ENCODE measurements around the gene PADI1. TPM values are rescaled to one million over a fixed set of nuclear protein-coding genes. Genes with fewer than 3 reads are reported as not detected.

The PADI1 gene
- total RNA-seq, 2 donors from 2014 or later: 1.2 TPM; not detected in 1

DNA sequence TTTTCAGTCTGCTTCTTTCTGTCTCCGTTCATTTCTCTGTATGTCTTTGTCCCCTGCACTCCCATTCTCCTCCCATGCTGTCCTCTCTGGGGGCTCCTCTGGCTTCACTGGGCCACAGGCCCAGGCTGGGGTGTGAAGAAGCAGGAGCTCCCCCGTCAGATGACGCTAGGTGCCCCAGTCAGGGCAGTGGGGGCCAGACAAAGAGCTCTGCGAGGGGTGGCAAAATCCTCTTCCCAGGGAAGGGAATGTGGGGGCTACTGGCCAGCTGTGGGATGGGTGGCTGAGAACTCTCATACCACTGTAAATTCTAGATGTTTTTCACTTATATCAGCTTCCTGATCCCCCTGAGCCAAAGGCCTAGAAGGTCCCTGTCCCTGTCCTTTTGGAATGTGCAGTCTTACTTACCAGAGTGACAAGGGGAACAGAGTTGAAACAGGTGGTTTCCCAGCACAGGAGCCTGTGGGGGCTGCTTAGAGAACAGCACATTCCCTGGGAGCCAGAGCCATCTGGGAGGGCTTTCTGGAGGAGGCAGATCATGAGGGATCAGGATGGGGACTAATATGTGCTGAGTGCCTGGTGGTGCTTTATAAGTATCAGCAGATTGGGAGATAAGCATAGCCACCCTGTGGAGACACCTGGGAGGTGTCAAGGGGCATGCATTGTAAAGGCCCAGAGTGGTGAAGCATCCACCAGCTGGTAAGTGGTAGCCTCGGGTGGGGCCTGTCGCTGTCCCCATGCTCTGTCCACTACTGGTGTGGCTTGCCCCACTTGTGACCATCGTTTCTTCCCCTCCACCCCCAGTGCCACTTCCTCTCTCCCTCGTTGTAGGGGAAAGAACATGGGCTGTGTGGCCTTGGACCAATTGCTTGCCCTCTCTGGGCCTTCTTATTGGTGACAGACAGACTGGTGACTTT is 10.1 kb upstream of the PADI1 start:
- H3K27me3 ChIP-seq (replicated peaks; ENCODE audit: insufficient read depth): no peaks in the 10 kb centered on the region
- no peak overlapping the region for H3K27ac ChIP-seq
- DNase-seq (ENCODE audit: low spot score) (no peak), ATAC-seq (ENCODE audit: insufficient number of reproducible peaks, low FRiP score, low read depth) (no peak)
- H3K4me1 ChIP-seq (ENCODE audit: control insufficient read depth in 1 of 2, low read depth in 2 of 2): no peaks in the 10 kb centered on the region
- H3K4me3 ChIP-seq: no peak overlapping the region
- no peaks in the 10 kb centered on the region for H3K36me3 ChIP-seq
- H3K9me3 ChIP-seq: no peaks in the 10 kb centered on the region
- no peak for TF ChIP-seq CTCF (IDR thresholded peaks at IDR 0.05)

DNA sequence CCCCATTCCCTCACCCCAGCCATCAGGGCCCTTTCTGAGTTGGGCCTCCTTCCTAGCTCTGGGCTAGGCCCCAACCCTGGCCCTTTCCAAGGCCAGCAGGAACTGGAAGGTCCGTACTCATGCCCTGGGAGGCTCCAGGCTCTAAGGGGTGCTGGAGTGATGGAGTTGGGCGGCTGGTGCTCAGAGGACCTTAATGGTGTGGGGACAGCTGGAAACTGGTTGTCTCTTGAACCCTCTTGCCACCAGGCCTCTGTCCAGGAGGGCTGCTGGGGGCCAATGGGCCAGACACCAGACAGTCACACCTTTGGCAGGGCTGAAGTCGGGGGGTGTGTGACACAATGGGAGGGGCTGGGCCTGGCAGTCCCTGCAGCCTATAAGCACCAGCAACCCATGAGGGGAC is 9.2 kb upstream of the PADI1 start:
- Histone ChIP-seq H3K9me3 (no peaks in the 10 kb centered on the region), H3K27me3 (replicated peaks; ENCODE audit: insufficient read depth) (no peaks in the 10 kb centered on the region), H3K4me1 (ENCODE audit: control insufficient read depth in 1 of 2, low read depth in 2 of 2) (no peaks in the 10 kb centered on the region), H3K27ac (no peak overlapping the region), H3K36me3 (no peaks in the 10 kb centered on the region), H3K4me3 (no peak overlapping the region)
- no peak for ATAC-seq (ENCODE audit: insufficient number of reproducible peaks, low FRiP score, low read depth)
- DNase-seq (ENCODE audit: low spot score): no peak
- no peak for TF ChIP-seq CTCF (IDR thresholded peaks at IDR 0.05)

DNA sequence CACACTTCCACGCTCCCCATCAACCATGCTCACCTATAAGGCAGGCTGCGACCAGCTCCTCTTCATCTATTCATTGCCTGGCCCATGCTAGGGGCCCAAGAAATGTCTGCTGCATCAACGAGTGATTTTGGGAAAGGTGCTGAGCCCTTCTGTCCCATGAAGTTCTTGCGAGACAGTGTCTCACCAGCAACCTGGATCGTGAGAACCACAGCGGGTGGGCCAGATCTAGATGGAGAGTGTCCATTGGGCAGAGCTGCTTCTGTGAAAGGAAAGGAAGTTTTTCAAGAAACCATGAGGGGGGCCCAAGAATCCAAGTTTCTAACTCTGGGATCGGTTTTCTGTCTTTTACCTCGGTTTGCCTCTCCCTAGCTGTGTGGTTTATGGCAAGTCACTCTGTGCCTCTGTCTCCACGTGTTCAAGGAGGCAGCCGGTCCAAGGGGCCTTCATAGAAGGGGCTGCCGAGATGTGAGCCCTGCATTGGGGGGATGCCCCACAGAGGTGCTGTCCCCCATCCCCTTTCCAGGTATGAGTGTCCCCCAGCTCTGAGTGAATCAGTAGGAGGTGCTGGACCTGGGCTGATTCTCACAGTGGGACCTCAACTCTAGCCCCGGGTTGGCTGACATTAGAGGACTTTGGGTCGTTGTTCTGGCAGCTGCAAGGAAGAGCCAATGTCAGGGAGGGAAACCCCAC is 8.3 kb upstream of the PADI1 start:
- H3K36me3 ChIP-seq: no peaks in the 10 kb centered on the region
- no peak for DNase-seq (ENCODE audit: low spot score)
- no peaks in the 10 kb centered on the region for H3K9me3 ChIP-seq
- H3K4me1 ChIP-seq (ENCODE audit: control insufficient read depth in 1 of 2, low read depth in 2 of 2): no peaks in the 10 kb centered on the region
- no peak for TF ChIP-seq CTCF (IDR thresholded peaks at IDR 0.05)
- no peak for ATAC-seq (ENCODE audit: insufficient number of reproducible peaks, low FRiP score, low read depth)
- H3K27ac ChIP-seq: no peak overlapping the region
- no peaks in the 10 kb centered on the region for H3K27me3 ChIP-seq (replicated peaks; ENCODE audit: insufficient read depth)
- H3K4me3 ChIP-seq: no peak overlapping the region

- Histone ChIP-seq H3K36me3 (no peaks in the 10 kb centered on the region), H3K4me3 (no peak overlapping the region), H3K4me1 (ENCODE audit: control insufficient read depth in 1 of 2, low read depth in 2 of 2) (no peaks in the 10 kb centered on the region), H3K27me3 (replicated peaks; ENCODE audit: insufficient read depth) (no peaks in the 10 kb centered on the region), H3K27ac (no peak overlapping the region), H3K9me3 (no peaks in the 10 kb centered on the region)
- ATAC-seq (ENCODE audit: insufficient number of reproducible peaks, low FRiP score, low read depth) (no peak), DNase-seq (ENCODE audit: low spot score) (no peak)
- no peak for TF ChIP-seq CTCF (IDR thresholded peaks at IDR 0.05)
These were observed 7.2 kb upstream of the PADI1 start for GRCh38 chr1:17197696-17198095.

- ATAC-seq (ENCODE audit: insufficient number of reproducible peaks, low FRiP score, low read depth) (no peak), DNase-seq (ENCODE audit: low spot score) (no peak)
- no peak overlapping the region for H3K4me3 ChIP-seq
- H3K9me3 ChIP-seq: no peaks in the 10 kb centered on the region
- no peaks in the 10 kb centered on the region for H3K27me3 ChIP-seq (replicated peaks; ENCODE audit: insufficient read depth)
- no peaks in the 10 kb centered on the region for H3K36me3 ChIP-seq
- no peaks in the 10 kb centered on the region for H3K4me1 ChIP-seq (ENCODE audit: control insufficient read depth in 1 of 2, low read depth in 2 of 2)
- no peak overlapping the region for H3K27ac ChIP-seq
- no peak for TF ChIP-seq CTCF (IDR thresholded peaks at IDR 0.05)
These were observed 6.3 kb upstream of the PADI1 start for GRCh38 chr1:17198476-17199258.
